ENCODE data around the gene KL.

GRCh38 chr13:33022986-33023385, 6.8 kb downstream of the KL start:
- TF ChIP-seq POLR2A (IDR thresholded peaks at IDR 0.05; ENCODE audit: low read depth, low read length) (no peak), POLR2AphosphoS5 (IDR thresholded peaks at IDR 0.05; ENCODE audit: low read depth, low read length) (no peak), SPI1 (IDR thresholded peaks at IDR 0.05; ENCODE audit: low read depth, low read length) (no peak), PAX5 (IDR thresholded peaks at IDR 0.05; ENCODE audit: insufficient read depth, low read length, severe bottlenecking) (no peak)
